GM12892 (cell line): Measurements from ENCODE around the gene NIPBL.

ENCODE experiments used
- POLR2A ChIP-seq: IDR thresholded peaks from 2 replicates; pipeline ENCODE4 v1.6.1; 2011; ENCODE audit warnings: low read depth, low read length, control low read depth
- POLR2AphosphoS5 ChIP-seq: IDR thresholded peaks from 2 replicates; pipeline ENCODE4 v1.6.1; 2011; ENCODE audit warnings: low read depth, low read length, control low read depth

DNA sequence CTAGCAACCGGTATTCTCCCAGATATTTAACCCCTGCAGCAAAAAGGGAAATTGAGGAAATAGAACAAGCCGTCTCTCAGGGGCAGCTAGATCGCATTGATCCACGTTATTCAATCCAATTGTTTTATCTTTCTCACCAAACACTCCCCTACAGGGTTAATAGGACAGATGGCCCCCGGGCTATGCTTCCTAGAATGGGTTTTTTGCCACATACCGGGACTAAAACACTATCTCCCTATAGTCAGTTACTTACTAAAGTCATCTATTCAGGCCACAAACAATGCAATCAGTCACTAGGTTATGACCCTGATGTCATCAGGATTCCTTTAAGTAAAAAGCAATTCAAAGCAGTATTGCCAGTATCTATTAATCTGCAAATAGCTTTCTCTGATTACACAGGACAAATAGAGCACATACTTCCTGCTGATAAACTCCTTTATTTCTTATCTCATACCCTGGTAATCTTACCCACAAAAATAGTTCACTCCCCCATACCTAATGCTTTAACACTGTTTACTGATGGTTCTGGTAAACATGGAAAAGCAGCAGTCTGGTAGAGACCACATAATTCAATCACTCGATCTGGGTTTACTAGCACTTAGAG is 213.7 kb downstream of the NIPBL start:
- no peak for TF ChIP-seq POLR2A
- no peak for TF ChIP-seq POLR2AphosphoS5
